Measurements from ENCODE around the gene ARFGAP1.

ARFGAP1 gene

DNA sequence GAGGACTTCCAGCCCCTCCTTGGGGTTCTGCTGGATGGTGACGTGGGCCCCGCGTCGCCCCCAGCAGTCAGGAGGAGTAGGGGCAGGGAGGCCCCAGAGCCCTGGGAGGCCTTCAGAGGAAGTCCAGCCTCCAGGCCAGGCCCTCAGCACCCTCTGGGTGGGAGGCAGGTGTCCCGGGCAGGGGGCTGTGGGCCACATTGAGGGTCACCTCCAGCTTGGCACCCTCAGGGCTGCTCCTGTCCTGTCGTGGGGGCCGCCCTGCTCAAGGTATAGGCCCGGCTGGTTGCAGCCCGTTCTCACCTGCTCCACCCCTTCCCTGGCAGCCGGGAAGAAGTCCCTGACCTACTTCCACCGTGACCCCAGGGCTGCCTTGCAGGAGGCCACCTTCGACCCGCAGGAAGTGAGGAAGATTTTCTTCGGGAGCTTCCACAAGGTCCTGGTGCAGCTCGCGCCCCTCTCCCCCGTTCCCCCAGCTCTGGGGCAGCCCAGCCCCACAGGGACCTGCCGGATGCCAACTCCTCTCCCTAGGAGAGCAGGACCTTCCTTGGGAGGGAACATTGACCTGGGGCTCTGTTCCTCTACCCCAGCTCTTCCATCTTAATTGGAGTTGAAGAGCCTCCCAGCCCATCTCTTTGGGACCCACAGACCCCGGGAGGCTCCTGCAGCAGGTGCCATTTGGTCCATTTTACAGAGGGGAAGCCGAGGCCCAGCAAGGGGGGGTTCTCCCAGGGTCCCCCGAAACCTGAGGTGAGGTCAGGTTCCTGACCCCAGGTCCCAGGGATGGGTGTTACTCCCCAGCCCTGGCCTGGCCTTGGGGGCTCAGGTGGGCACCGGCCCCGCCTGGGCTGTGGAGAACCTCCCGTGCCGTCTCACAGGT, 46.8 kb downstream of the ARFGAP1 start:
- DNase-seq (ENCODE audit: low read depth): no peak

DNA sequence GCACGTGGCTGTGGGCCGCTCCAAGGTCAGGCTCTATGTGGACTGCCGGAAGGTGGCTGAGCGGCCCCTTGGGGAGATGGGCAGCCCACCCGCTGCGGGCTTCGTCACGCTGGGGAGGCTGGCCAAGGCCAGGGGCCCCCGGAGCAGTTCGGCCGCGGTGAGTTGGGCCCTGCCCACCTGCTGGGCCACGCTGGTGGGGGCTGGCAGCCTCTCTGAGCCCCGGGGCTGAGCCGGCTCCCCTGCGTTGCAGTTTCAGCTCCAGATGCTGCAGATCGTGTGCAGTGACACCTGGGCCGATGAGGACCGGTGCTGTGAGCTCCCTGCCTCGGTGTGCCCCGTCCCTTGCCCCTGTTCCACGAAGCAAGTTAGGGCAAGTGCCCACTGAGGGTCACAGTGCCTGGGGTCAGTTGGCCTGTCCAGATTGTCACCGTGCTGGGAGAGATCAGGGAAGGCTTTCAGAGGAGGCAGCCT, 47.5 kb downstream of the ARFGAP1 start:
- no peak for DNase-seq (ENCODE audit: low read depth)

DNA sequence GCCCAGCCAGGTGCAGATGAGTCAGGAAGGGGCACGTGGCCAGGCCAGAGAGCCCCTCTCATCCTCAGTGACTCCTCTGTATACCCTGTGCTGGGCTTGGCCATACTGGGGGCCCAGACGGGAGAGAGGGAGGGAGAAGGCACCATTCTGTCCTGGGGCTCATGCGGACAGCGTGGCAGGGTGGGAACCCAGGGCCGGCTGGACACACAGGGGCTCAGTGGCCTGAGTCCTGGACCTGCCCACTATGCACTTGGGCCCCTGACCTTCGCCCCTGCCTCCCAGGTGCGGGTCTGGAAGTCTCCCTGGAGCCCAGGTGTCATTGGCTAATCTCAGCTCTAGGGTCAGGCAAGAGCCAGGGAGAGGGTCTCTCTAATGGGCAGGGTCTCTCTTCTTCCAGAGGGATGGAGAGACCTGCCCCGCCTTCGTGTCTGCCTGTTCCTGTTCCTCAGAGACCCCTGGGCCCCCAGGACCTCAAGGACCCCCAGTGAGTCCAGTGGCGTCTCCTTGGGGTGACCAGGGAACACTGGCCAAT, 48.1 kb downstream of the ARFGAP1 start:
- DNase-seq (ENCODE audit: low read depth): no peak

DNA sequence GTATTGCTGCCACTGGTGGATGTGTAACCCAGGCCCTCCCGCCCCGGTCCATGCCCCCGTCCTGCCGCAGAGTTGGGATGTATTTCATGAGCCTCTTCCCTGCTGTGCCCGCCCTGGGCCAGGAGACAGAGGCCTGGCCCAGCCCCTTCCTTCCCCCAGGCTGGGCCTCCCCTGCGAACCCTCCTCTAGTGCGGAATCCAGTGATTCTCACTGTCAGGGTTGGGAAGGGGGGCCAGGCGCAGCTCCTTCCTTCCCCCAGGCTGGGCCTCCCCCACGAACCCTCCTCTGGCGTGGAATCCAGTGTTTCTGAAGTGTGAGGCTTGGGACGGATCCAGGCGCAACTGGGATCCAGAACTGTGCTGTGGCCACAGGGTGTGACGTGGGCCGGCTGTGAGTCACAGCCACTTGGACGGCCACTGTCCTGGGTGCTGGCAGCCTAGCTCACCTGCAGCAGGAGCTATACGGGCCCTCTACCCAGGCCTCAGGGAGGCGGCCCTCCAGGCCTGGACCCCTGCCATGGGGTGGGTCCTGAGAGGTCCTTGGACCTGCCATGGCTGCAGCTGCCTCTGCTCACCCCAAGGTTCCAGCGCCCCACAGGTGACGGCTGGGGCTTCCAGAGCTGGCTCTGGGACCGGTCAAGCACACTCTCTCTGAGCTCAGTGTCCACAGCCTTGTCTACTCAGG, 48.7 kb downstream of the ARFGAP1 start:
- no peak for DNase-seq (ENCODE audit: low read depth)

DNA sequence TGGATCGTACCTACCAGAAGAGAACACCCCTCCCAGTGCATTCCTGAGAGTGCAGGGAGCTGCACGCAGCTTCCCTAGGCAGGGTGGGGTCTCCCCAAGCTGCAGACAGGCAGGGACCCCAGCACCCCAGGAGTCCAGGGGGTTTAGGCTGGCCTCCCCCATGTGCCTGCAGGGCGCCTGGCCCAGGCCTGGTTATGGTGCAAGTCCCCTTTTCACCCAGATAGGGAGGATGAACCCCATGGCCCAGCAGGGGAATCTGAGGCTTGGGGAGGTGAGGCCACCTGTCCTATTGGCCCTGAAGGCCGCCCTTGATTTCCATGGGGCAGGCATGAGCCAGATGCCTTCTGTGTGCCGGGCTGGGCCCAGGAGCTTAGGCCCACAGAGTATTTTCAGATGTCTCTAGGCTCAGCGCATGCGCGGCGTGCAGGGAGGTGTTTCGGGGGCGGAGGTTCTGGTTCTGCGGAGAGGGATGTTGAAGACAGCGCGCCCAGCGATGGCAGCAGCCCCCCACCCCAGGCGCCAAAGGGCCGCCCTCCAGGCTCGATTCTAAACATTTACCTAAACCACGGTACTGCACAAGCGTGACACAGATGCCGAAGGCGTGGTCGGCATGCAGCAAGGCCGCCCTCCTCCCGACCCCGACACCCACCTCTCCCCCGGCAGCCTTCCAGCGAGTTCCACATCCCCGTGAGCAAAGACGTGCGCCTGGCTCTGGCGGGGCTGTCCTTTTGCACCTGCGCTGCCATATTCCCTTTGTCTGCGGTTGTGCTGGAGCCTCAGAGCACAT, 49.7 kb downstream of the ARFGAP1 start:
- DNase-seq (ENCODE audit: low read depth): no peak

DNA sequence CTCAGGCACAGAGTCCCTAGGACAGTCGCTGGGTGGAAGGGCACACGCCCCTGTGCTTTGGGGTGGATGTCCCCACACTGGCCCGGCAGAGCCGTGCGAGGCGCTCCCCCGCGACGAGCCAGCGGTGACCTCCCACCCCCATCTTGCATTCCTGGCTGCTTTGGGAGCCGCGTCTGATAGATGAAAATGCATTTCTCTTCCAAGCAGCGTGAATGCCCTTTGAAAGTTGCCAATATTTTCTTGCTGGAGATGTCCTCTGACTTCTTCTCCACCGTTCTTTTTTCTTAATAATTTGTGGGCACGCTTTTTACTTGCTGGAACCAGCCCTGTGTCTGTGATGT, 50.3 kb downstream of the ARFGAP1 start:
- no peak for DNase-seq (ENCODE audit: low read depth)

DNA sequence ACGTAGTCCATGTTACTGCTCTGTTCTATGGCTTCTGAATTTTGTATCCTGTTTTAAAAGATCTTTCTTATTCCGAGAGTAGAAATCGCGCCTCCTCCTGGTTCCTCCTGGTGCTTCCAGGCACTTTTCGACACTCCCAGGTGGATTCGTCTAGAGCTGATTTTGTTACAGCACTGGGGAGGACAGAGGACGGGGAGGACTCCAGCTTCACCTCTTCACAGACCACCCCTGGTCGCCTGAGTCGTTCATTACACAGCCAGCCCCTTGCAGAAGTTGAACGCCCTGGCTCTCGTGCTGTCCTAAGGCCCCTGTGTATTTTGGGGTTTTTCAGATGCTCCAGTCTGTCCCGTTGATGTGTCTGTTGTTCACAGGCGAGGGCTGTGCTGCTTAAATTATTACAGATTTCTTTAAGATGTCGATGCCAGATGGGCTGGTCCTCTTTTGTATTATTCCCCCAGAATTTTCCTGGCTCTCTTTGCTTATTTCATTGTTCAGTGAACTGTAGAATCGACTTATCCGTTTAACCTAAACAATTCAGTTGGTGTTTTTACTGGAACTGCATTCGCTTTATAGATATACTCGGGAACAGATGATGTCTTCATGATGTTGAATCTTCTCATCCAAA, 50.9 kb downstream of the ARFGAP1 start:
- DNase-seq (ENCODE audit: low read depth): no peak

DNA sequence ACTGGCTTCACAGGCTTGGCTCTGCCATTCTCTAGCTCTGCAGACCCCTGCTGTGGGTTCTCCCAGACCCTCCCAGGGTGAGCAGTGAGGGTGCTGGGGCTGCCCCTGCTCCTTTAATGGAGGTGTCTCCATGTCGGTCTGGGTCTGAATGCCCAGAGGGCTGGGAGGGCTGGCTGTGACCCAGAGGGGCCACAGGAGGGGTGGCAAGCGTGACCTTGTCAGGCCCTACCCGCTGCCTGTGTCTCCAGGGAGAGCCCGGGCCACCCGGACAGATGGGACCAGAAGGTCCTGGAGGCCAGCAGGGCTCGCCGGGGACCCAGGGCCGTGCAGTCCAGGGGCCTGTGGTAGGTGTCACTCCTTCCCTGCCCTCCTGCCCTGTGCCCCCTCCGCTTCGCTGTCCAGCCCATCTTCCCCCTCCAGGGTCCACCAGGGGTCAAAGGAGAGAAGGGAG, 52.4 kb downstream of the ARFGAP1 start:
- no peak for DNase-seq (ENCODE audit: low read depth)

DNA sequence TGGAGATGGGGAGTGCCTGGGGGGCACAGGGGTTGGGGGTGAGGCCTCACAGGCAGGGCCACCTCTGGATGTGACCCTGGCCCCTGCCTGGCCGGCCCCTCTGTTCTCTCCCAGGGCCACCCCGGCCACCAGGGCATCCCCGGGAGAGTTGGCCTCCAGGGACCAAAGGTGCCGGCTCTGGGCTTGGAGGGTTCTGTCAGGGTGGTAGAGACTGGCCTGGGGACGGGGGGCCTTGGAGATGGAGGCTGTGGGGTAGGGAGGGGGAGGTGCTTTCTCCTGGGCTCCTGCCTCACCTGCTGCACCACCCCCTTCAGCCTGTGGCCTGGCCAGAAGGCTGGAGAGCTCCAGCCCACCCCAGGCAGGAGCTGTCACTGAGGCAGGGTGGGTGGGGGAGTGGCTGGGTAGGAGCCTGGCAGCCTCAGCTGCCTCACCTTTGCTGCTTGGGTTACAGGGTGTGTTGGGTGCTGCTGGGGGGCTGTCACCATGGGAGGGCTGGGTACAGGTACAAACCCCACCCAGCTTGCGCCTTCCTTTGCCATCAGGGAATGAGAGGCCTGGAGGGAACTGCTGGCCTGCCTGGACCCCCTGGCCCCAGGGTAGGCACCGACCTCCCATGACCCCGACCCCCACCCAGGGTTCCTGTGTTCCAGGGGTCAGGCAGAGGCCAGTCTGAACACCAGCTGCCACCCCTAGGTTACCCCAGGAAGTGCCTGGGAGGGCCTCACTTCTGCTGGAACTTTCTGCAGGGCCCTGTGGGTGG, 53.1 kb downstream of the ARFGAP1 start:
- no peak for DNase-seq (ENCODE audit: low read depth)

DNA sequence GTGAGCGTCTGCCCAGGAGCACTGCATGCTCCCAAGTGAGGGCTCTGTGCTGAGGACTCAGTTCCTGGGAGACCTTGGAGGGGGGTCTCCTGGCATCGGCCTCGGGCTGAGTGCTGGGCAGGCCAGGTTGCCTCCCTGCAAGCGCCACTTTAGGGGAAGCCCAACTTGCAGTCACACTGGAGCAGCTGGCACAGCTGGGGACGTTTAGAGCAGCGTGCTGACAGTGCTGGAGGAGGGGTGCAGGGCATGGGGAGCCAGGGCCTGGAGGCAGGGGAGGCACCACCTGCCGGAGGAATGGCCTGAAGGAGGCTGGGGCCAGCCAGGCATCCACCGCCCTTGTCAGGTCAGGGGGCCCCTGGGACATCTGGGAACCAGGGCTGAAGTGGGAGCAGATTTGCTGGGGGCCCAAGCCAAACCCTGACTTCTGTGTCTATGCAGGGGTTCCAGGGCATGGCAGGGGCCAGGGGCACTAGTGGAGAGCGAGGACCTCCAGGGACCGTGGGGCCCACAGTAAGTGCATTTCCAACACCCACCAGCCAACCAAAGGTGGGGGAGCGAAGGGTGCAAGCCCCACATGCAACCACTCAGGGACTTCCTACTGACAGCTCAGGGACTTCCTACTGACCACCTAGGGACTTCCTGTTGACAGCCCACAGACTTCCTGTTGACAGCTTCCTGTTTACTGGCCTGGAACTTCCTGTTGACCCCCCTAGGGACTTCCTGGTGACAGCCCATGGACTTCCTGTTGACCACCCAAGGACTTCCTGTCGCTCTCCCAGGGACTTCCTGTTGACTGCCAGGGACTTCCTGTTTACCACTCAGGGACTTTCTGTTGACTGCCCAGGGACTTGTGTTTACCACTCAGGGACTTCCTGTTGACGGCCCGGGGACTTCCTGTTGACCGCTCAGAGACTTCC, 54.0 kb downstream of the ARFGAP1 start:
- no peak for DNase-seq (ENCODE audit: low read depth)

DNA sequence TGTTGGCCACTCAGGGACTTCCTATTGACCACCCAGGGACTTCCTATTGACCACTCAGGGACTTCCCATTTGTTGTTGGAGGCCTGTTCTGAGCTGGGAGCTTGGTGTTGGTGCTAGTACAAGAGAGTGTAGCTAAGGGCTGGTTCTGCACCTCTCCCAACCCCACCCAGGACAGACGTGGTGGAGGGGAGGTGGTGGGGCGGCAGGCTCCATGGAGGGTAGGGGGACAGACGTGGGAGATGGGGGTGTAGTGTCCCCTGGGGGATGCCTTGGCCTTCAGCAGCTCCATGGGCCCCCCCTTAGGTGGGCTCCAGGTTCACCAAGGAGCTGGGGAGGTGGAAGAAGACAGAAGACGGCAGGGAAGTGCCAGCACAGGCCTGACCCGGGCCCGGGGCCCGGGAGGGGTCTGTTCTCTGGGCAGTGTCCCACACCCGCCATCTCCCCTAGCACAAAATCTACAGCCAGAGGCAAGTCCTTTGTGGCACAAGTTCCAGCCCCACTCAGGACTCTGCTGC, 54.7 kb downstream of the ARFGAP1 start:
- no peak for DNase-seq (ENCODE audit: low read depth)

DNA sequence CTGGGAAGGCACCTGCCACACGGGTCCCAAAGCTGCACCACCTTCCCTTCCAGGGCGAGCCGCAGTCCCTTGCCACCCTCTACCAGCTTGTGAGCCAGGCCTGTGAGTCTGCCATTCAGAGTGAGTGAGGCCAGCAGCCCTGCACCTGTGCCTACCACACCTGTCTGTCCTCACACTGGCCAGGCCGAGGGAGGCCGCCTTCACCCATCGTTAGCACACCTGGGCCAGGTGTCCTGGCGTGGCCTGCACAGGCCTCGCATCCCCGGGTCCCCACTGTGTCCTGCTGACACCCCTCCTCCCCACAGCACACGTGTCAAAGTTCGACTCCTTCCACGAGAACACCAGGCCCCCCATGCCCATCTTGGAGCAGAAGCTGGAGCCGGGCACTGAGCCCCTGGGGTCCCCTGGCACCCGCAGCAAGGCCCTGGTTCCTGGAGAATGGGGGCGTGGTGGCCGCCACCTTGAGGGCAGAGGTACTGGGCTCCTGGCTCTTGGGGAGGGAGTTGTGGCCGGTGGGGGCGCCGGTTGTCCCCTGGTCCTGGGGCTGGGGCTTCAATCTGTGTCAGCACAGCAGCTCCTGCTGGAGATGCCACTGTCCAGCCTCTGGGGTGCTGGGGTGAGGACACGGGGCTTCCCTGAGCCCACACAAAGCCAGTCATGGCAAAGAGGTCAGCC, 55.5 kb downstream of the ARFGAP1 start:
- no peak for DNase-seq (ENCODE audit: low read depth)

DNA sequence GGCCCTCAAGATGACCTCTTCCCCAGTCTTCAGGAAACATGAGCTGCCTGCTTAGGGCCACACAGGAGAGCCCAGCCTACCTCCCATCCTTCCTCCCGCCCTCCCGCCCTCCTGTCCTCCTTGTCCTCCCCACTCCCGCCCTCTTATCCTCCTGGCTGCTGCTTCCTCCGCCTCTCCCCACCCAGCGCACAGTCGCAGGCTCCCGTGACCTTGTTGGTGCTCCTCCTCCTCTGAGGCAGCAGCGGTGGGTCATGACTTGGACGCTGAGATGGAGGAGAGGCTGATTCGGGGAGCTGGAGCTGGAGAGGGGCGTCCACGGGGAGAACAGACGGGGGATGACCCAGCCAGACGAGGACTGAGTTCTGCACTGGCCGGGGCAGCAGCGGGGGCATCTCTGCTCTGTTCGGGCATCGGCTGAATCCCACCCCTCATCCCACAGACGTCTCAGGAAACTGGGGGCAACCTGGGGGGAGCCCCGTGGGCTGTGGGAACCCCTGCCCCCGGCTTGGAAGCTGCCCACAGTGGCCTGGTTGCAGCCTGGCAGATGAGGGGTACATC, 56.2 kb downstream of the ARFGAP1 start:
- no peak for DNase-seq (ENCODE audit: low read depth)

DNA sequence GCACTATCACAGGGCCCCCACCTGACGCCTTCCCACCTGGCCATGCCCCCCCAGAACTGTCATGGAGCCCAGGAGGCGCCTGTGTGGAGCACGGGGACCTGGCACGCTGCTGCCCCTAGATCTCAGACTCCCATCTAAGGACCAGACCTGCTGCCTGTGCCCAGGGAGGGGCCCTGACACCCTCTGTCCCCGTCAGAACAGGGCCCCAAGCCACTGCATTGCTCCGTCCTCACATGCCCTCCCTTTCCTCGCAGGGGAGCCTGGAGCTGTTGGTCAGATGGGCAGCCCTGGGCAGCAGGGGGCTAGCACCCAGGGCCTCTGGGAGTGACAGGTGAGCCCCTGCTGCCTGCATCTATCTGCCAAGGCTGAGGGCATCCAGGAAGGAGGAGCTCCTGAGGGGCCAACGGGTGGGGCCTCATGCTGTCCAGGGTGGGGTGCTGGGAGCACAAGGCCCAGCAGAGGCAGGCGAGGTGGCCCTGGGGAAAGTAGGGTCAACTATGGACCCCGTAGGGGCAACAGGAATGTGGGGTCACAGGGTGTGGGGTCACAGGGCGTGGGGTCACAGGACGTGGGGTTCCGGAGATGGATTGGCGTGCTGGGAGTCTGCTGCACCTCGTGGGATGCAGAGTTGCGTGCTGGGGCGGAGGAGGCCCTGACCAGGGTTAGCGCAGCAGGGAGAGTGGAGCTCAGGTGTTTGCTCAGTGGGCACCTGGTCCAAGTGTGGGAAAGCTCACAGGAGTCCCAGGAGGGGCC, 56.9 kb downstream of the ARFGAP1 start:
- no peak for DNase-seq (ENCODE audit: low read depth)

DNA sequence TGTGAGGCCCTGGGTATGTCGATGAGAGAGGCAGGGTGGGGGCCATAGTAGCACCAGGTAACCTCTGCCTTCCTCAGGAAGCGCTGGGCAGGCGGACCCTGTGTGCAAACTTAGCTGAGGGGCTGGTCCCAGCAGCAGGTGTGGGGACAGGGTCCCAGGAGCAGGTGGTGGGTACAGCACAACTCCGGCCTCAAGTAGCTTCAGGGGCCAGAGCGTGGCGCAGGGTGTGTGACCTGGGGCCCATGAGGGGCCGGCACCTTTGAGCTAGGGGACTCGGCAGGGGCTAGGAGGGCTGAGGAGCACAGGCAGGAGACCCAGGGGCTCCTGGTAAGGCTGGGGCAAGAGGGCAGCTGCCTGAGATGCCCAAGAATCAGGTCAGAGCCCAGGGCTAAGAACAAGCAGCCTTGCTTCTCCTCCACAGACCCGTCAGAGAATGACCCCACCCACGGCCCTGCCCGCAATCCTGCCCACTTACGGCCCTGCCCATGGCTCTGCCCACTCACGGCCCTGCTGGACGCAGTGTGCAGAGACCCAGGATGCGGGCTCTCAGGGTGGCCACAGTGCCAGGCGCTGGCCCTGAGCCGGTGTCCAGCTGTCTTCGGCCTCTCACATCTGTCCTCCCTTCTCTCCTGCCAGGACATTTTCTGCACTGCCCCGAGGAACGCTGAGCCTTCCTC, 57.6 kb downstream of the ARFGAP1 start:
- DNase-seq (ENCODE audit: low read depth): no peak

DNA sequence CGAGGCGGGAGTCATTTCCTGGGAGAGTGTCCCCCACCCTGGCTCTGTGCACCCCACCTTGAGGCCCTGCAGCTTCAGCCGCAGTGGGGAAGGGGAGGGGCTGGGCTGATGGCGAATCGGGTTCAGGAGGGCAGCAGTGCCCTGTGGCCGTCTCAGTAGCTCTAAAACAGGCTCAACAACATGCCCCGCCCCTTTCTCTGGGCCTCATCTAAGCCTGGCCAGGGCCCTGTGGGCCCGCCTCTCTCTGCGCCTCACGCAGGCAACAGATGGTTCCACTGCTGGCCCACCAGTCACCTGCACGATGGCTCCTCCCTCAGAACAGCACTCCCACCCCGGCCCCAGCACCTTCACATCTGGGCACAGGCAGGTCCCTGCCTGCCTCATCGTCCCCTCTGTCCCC, 58.3 kb downstream of the ARFGAP1 start:
- DNase-seq (ENCODE audit: low read depth): no peak

DNA sequence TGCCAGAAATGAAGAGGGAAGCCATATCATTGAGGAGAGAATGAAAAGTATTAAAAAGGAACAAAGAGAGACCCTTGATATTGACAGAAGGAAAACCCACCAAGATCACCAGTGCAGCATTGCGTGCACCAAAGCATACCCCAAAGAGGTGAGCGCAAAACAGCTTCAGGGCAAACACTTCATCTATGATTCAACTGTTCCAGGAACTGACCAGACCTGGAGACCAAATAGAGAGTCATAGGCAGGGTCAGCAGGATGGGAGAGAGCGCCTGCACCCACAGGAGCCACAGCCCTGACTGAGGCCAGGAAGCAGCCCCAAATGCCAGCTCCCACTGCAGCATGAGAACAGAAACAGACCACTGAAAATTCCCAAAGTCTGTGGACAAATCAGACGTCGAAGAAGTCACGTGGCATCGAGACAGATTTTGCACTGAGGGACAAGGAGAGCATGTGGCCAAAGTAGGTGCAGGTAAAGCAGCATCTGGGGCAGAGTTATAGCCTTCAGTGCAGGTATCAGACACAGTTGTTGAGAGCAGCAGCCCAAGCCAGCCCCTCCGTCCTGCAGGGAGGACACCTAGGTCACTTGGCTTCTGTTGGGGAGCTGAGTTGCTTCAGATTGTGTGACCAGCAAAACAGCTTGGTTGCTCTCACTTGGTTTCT, 59.3 kb downstream of the ARFGAP1 start:
- DNase-seq (ENCODE audit: low read depth): no peak

Data from stimulated activated CD8-positive, alpha-beta memory T cell treated with anti-CD3 and anti-CD28 coated beads, Interleukin-4, amount 100 ng/mL, for 24 hours (primary cell).